AG10803 (cell line): ENCODE results near the gene B3GNT3.

Source experiments
- DNase-seq: peaks from one replicate; pipeline ENCODE4 v3.0.0; 2010; ENCODE audit warnings: low read depth
- H3K4me3 ChIP-seq: 2 replicates; pipeline ENCODE4 v1.5.1; 2011; ENCODE audit warnings: mild to moderate bottlenecking, low read length, control low read depth
- CTCF ChIP-seq: conservative IDR thresholded peaks from 2 replicates; pipeline ENCODE4 v1.5.1; 2011; ENCODE audit warnings: mild to moderate bottlenecking, low read length, control low read depth, inconsistent platforms

B3GNT3 gene

GRCh38 chr19:17802137-17802858 lies 7.4 kb downstream of the B3GNT3 start:
- H3K4me3 ChIP-seq = no peak overlapping the region
- no peak for DNase-seq

GRCh38 chr19:17803264-17803896 lies 8.4 kb downstream of the B3GNT3 start:
- DNase-seq = no peak
- H3K4me3 ChIP-seq = no peak overlapping the region
- TF ChIP-seq CTCF = no peak

More at GRCh38 chr19:17802137-17802858, 7.4 kb downstream of the B3GNT3 start:
- no peak for TF ChIP-seq CTCF

- no peak overlapping the region for H3K4me3 ChIP-seq
- TF ChIP-seq CTCF = no peak
- DNase-seq = no peak
Observed at GRCh38 chr19:17805427-17805826, 10.5 kb downstream of the B3GNT3 start.

- TF ChIP-seq CTCF = no peak
- DNase-seq = no peak
- H3K4me3 ChIP-seq = no peak overlapping the region
Observed at GRCh38 chr19:17806945-17807344, 12.0 kb downstream of the B3GNT3 start.

GRCh38 chr19:17807731-17808316 lies 12.9 kb downstream of the B3GNT3 start:
- no peak for DNase-seq
- TF ChIP-seq CTCF = no peak
- H3K4me3 ChIP-seq = no peak overlapping the region

- DNase-seq = no peak
Observed at GRCh38 chr19:17811103-17811502, 16.2 kb downstream of the B3GNT3 start.

More at GRCh38 chr19:17811103-17811502, 16.2 kb downstream of the B3GNT3 start:
- H3K4me3 ChIP-seq = no peak overlapping the region
- TF ChIP-seq CTCF = no peak
